ENCODE measurements around the gene TSC22D3.
"Not testable (repeated sequence)": the region's sequence is repeated elsewhere in the genome, so short reads cannot be mapped to it uniquely, and the experiment has no call there.

The TSC22D3 gene

GRCh38 chrX:107673933-107674479, 101.6 kb downstream of the TSC22D3 start:
- DNase-seq (ENCODE audit: low read depth in 2 of 2) = peak; percentile 94 to 95
- peak overlapping the region in 1 of 2 donors; percentile 24 for H3K4me3 ChIP-seq (replicated peaks in 1 of 2; ENCODE audit: low read depth in 2 of 2, low read length in 2 of 2)
- no peak for TF ChIP-seq CTCF (IDR thresholded peaks at IDR 0.05; ENCODE audit: low read depth, low read length)

GRCh38 chrX:107673431-107673830, 102.2 kb downstream of the TSC22D3 start:
- H3K4me3 ChIP-seq (replicated peaks in 1 of 2; ENCODE audit: low read depth in 2 of 2, low read length in 2 of 2) = peak overlapping the region in 1 of 2 donors; percentile 4
- DNase-seq (ENCODE audit: low read depth in 2 of 2) = no peak
- TF ChIP-seq CTCF (IDR thresholded peaks at IDR 0.05; ENCODE audit: low read depth, low read length) = no peak

GRCh38 chrX:107672955-107673378, 102.6 kb downstream of the TSC22D3 start:
- no peak overlapping the region for H3K4me3 ChIP-seq (replicated peaks in 1 of 2; ENCODE audit: low read depth in 2 of 2, low read length in 2 of 2)
- peak; percentile 68 for TF ChIP-seq CTCF (IDR thresholded peaks at IDR 0.05; ENCODE audit: low read depth, low read length)

GRCh38 chrX:107671256-107671655, 104.3 kb downstream of the TSC22D3 start:
- H3K4me3 ChIP-seq (replicated peaks in 1 of 2; ENCODE audit: low read depth in 2 of 2, low read length in 2 of 2); DNase-seq (ENCODE audit: low read depth in 2 of 2): not testable (repeated sequence)

More at GRCh38 chrX:107672955-107673378, 102.6 kb downstream of the TSC22D3 start:
- peak; percentile 91 to 93 for DNase-seq (ENCODE audit: low read depth in 2 of 2)

GRCh38 chrX:107669885-107670628, 105.5 kb downstream of the TSC22D3 start:
- H3K4me3 ChIP-seq (replicated peaks in 1 of 2; ENCODE audit: low read depth in 2 of 2, low read length in 2 of 2) = no peak overlapping the region
- no peak for TF ChIP-seq CTCF (IDR thresholded peaks at IDR 0.05; ENCODE audit: low read depth, low read length)
- no peak for DNase-seq (ENCODE audit: low read depth in 2 of 2)

GRCh38 chrX:107669261-107669660, 106.3 kb downstream of the TSC22D3 start:
- no peak overlapping the region for H3K4me3 ChIP-seq (replicated peaks in 1 of 2; ENCODE audit: low read depth in 2 of 2, low read length in 2 of 2)
- DNase-seq (ENCODE audit: low read depth in 2 of 2) = no peak
- TF ChIP-seq CTCF (IDR thresholded peaks at IDR 0.05; ENCODE audit: low read depth, low read length) = no peak

GRCh38 chrX:107668710-107669109, 106.9 kb downstream of the TSC22D3 start:
- H3K4me3 ChIP-seq (replicated peaks in 1 of 2; ENCODE audit: low read depth in 2 of 2, low read length in 2 of 2); DNase-seq (ENCODE audit: low read depth in 2 of 2): not testable (repeated sequence)

GRCh38 chrX:107667426-107667825, 108.2 kb downstream of the TSC22D3 start:
- no peak for TF ChIP-seq CTCF (IDR thresholded peaks at IDR 0.05; ENCODE audit: low read depth, low read length)
- no peak for DNase-seq (ENCODE audit: low read depth in 2 of 2)
- no peak overlapping the region for H3K4me3 ChIP-seq (replicated peaks in 1 of 2; ENCODE audit: low read depth in 2 of 2, low read length in 2 of 2)
